OCI-LY3 (cell line): ENCODE results near the gene SH3PXD2B.

Experiments used
- H2AFZ ChIP-seq: fragments of 200-600, 300-600 bp; shearing (Covaris generic); 2 replicates; pipeline ENCODE4 v1.6.0; 2014; ENCODE audit warnings: antibody characterized with exemption, low read depth, low read length
- H3K27ac ChIP-seq: fragments of 200-600, 300-600 bp; sonication (generic); 2 replicates; pipeline ENCODE4 v1.5.1; 2014; ENCODE audit warnings: mild to moderate bottlenecking, low read length, moderate library complexity, mixed read lengths
- H3K27me3 ChIP-seq: fragments of 200-600, 300-600 bp; sonication (generic); 2 replicates; pipeline ENCODE4 v1.6.1; 2014; ENCODE audit warnings: low read depth, low read length, mixed read lengths
- H3K36me3 ChIP-seq: fragments of 200-600, 300-600 bp; sonication (generic); replicated peaks from 2 replicates; pipeline ENCODE3; 2014; ENCODE audit warnings: low read depth, low read length, mixed read lengths
- H3K4me1 ChIP-seq: fragments of 300-600, 200-600 bp; sonication (generic); 2 replicates; pipeline ENCODE4 v1.6.1; 2014; ENCODE audit warnings: low read length, mixed read lengths
- H3K4me2 ChIP-seq: fragments of 200-600, 300-600 bp; sonication (generic); 2 replicates; pipeline ENCODE4 v1.6.1; 2014; ENCODE audit warnings: low read length, mixed read lengths
- H3K4me3 ChIP-seq: fragments of 300-600, 200-600 bp; sonication (generic); 2 replicates; pipeline ENCODE4 v1.5.1; 2014; ENCODE audit warnings: antibody characterized with exemption, mild to moderate bottlenecking, low read length, moderate library complexity
- H3K79me2 ChIP-seq: fragments of 300-600, 200-600 bp; shearing (Covaris generic); 2 replicates; pipeline ENCODE4 v1.6.1; 2014; ENCODE audit warnings: mild to moderate bottlenecking, low read length, mixed read lengths
- H3K9ac ChIP-seq: fragments of 300-600, 200-600 bp; shearing (Covaris generic); 2 replicates; pipeline ENCODE4 v1.6.0; 2014; ENCODE audit warnings: mild to moderate bottlenecking, low read length, moderate library complexity
- H3K9me3 ChIP-seq: fragments of 200-600, 300-600 bp; shearing (Covaris generic); 2 replicates; pipeline ENCODE4 v1.6.1; 2014; ENCODE audit warnings: low read length, mixed read lengths; ENCODE audit not compliant: insufficient read depth
- H4K20me1 ChIP-seq: fragments of 200-600, 300-600 bp; sonication (generic); 2 replicates; pipeline ENCODE4 v1.6.1; 2016; ENCODE audit warnings: low read length, mixed read lengths; ENCODE audit not compliant: insufficient read depth
- CTCF ChIP-seq: fragments of 200-600, 300-600 bp; sonication (generic); IDR thresholded peaks from 2 replicates; pipeline ENCODE4 v1.5.1; 2014; ENCODE audit warnings: antibody characterized with exemption, low read length, low read depth
- EZH2phosphoT487 ChIP-seq: fragments of 200-600 bp; shearing (Covaris generic); IDR thresholded peaks from 2 replicates; pipeline ENCODE4 v1.6.1; 2018; ENCODE audit warnings: antibody characterized with exemption, mixed run types, low read depth

Gene SH3PXD2B

GRCh38 chr5:172278356-172278755 is 176.0 kb downstream of the SH3PXD2B start:
- Histone ChIP-seq H3K36me3 (peaks cover 22% of the 10 kb centered on the region), H3K79me2 (peaks cover 87% of the 10 kb centered on the region), H4K20me1 (peaks cover 29% of the 10 kb centered on the region)

GRCh38 chr5:172276214-172276613 is 178.1 kb downstream of the SH3PXD2B start:
- H3K79me2 ChIP-seq = peaks cover 83% of the 10 kb centered on the region
- TF ChIP-seq EZH2phosphoT487 (no peak), CTCF (no peak)
- H3K4me2 ChIP-seq = no peak overlapping the region
- no peaks in the 10 kb centered on the region for H3K9me3 ChIP-seq
- no peaks in the 10 kb centered on the region for H3K27me3 ChIP-seq
- no peak overlapping the region for H2AFZ ChIP-seq
- no peak overlapping the region for H3K27ac ChIP-seq
- no peak overlapping the region for H3K9ac ChIP-seq
- H3K36me3 ChIP-seq = peaks cover 22% of the 10 kb centered on the region
- peaks cover 36% of the 10 kb centered on the region for H4K20me1 ChIP-seq
- H3K4me3 ChIP-seq = no peak overlapping the region
- H3K4me1 ChIP-seq = peaks cover 22% of the 10 kb centered on the region

More at GRCh38 chr5:172278356-172278755, 176.0 kb downstream of the SH3PXD2B start:
- H3K4me3 ChIP-seq = no peak overlapping the region
- TF ChIP-seq EZH2phosphoT487 = no peak
- TF ChIP-seq CTCF = no peak
- H3K9me3 ChIP-seq = no peaks in the 10 kb centered on the region
- H2AFZ ChIP-seq = no peak overlapping the region
- H3K27me3 ChIP-seq = no peaks in the 10 kb centered on the region
- no peak overlapping the region for H3K4me2 ChIP-seq
- no peak overlapping the region for H3K27ac ChIP-seq
- peaks cover 27% of the 10 kb centered on the region for H3K4me1 ChIP-seq
- no peak overlapping the region for H3K9ac ChIP-seq
